ENCODE results near the gene TRMT112.
"Not testable (repeated sequence)": the region's sequence is repeated elsewhere in the genome, so short reads cannot be mapped to it uniquely, and the experiment has no call there.

The TRMT112 gene

DNA sequence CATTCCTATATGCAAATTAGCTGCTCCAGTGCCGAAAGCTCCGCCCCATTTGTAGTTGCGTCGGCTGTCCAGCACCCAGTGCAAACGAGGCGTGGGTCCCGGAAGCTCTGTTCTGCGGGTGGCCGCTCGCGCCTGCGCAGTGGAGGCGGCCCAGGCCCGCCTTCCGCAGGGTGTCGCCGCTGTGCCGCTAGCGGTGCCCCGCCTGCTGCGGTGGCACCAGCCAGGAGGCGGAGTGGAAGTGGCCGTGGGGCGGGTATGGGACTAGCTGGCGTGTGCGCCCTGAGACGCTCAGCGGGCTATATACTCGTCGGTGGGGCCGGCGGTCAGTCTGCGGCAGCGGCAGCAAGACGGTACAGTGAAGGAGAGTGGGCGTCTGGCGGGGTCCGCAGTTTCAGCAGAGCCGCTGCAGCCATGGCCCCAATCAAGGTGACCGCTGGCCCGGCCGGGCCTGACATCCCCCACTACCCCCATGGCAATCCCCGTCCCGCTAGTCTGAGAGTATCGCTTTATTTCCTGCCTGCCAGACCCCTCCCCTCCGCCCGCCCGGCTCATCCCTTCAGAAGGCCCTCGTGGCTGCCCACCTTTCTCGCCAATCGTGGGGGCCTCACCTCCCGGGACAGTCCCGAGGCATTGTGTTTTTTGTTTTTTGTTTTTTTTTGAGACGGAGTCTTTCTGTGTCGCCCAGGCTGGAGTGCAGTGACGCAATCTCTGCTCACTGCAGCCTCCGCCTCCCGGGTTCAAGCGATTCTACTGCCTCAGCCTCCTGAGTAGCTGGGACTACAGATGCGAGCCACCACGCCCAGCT lies 804 bp upstream of the TRMT112 start, which contains the start of gene PRDX5:
Gene PRDX5, plus strand, starts transcription at position 161 of the 805 bp plus-strand sequence. Its CDS starts 95 bp downstream, at position 256.
- peaks cover 18% of the 10 kb centered on the region for H3K4me1 ChIP-seq (ENCODE audit: insufficient read depth, low read length, severe bottlenecking)
- no peak within 1 kb of the TSS for H2AFZ ChIP-seq (ENCODE audit: low read length)
- peaks cover 37% of the 10 kb centered on the region; the same call in 1 of the 2 replicates for H3K36me3 ChIP-seq (ENCODE audit: insufficient read depth, low read length)
- peak within 1 kb of the TSS; percentile 73 for H3K4me2 ChIP-seq (ENCODE audit: low read length)
- H3K4me3 ChIP-seq (ENCODE audit: low read depth, low read length, poor library complexity, severe bottlenecking) = peak within 1 kb of the TSS; percentile 89
- peak within 1 kb of the TSS; percentile 94 for H3K27ac ChIP-seq (ENCODE audit: low read depth, low read length, poor library complexity, severe bottlenecking)
- no peaks in the 10 kb centered on the region for H3K79me2 ChIP-seq (ENCODE audit: insufficient read depth, low read length)
- H3K9me3 ChIP-seq (ENCODE audit: low read length) = no peaks in the 10 kb centered on the region
- H3F3A ChIP-seq (ENCODE audit: insufficient read depth, low read length) = no peaks in the 10 kb centered on the region
- peak within 1 kb of the TSS; percentile 91 for H3K9ac ChIP-seq (ENCODE audit: low read length)
- TF ChIP-seq, protein P1, sequence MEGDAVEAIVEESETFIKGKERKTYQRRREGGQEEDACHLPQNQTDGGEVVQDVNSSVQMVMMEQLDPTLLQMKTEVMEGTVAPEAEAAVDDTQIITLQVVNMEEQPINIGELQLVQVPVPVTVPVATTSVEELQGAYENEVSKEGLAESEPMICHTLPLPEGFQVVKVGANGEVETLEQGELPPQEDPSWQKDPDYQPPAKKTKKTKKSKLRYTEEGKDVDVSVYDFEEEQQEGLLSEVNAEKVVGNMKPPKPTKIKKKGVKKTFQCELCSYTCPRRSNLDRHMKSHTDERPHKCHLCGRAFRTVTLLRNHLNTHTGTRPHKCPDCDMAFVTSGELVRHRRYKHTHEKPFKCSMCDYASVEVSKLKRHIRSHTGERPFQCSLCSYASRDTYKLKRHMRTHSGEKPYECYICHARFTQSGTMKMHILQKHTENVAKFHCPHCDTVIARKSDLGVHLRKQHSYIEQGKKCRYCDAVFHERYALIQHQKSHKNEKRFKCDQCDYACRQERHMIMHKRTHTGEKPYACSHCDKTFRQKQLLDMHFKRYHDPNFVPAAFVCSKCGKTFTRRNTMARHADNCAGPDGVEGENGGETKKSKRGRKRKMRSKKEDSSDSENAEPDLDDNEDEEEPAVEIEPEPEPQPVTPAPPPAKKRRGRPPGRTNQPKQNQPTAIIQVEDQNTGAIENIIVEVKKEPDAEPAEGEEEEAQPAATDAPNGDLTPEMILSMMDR (IDR thresholded peaks at IDR 0.05; ENCODE audit: low read length) = peak; percentile 36; the same call in 1 of the 2 replicates
- TF ChIP-seq EZH2 (IDR thresholded peaks at IDR 0.05; ENCODE audit: borderline replicate concordance, low read length) = no peak
- no peaks in the 10 kb centered on the region for H4K20me1 ChIP-seq (ENCODE audit: insufficient read depth, low read length)
- no peaks in the 10 kb centered on the region for H3K9me2 ChIP-seq (ENCODE audit: low read depth, low read length)
- H3K27me3 ChIP-seq (ENCODE audit: insufficient read depth, low read length) = no peaks in the 10 kb centered on the region

DNA sequence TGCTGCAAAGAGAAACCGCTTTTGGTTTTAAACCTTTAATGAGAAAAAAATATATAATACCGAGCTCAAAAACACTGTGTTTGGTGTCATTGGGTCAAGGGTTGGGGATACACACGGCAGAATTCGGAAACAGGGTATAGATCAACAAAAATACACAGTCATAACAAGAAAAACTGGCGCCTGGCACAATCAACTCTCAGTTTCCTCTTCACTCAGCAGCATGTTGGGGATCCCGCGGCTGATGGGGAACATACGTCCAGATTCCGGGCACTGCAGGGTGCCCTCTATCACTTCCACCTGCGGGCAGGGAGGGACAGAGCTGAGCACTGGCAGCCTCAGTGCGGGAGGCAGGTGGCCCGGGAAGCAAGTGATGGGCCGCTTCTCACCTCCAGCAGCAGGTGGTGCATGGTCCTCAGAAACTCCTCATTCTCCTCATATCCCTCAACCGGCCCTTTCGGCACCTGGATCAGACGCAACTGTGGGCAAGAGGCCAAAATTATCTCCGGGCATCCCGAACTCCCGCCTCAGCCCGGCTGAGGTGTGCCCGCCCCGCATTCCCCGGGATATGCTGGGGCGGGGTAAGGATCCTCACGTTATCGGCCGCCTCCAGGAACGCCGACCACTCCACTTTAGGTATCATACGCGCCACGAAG lies 561 bp downstream of the TRMT112 start:
- Histone ChIP-seq H3K4me3 (ENCODE audit: low read depth, low read length, poor library complexity, severe bottlenecking) (peak overlapping the region; percentile 89), H3K4me1 (ENCODE audit: insufficient read depth, low read length, severe bottlenecking) (peaks cover 18% of the 10 kb centered on the region), H3K27me3 (ENCODE audit: insufficient read depth, low read length) (no peaks in the 10 kb centered on the region), H3K4me2 (ENCODE audit: low read length) (peak overlapping the region; percentile 73), H3K79me2 (ENCODE audit: insufficient read depth, low read length) (no peaks in the 10 kb centered on the region), H3F3A (ENCODE audit: insufficient read depth, low read length) (no peaks in the 10 kb centered on the region), H3K36me3 (ENCODE audit: insufficient read depth, low read length) (peaks cover 47% of the 10 kb centered on the region; the same call in 1 of the 2 replicates), H3K9me3 (ENCODE audit: low read length) (no peaks in the 10 kb centered on the region), H3K9ac (ENCODE audit: low read length) (peak overlapping the region; percentile 91), H3K9me2 (ENCODE audit: low read depth, low read length) (no peaks in the 10 kb centered on the region), H4K20me1 (ENCODE audit: insufficient read depth, low read length) (no peaks in the 10 kb centered on the region), H3K27ac (ENCODE audit: low read depth, low read length, poor library complexity, severe bottlenecking) (peak overlapping the region; percentile 94), H2AFZ (ENCODE audit: low read length) (no peak overlapping the region)
- TF ChIP-seq, protein P1 (IDR thresholded peaks at IDR 0.05; ENCODE audit: low read length) = peak; percentile 28; the same call in 1 of the 2 replicates
- TF ChIP-seq EZH2 (IDR thresholded peaks at IDR 0.05; ENCODE audit: borderline replicate concordance, low read length) = no peak

DNA sequence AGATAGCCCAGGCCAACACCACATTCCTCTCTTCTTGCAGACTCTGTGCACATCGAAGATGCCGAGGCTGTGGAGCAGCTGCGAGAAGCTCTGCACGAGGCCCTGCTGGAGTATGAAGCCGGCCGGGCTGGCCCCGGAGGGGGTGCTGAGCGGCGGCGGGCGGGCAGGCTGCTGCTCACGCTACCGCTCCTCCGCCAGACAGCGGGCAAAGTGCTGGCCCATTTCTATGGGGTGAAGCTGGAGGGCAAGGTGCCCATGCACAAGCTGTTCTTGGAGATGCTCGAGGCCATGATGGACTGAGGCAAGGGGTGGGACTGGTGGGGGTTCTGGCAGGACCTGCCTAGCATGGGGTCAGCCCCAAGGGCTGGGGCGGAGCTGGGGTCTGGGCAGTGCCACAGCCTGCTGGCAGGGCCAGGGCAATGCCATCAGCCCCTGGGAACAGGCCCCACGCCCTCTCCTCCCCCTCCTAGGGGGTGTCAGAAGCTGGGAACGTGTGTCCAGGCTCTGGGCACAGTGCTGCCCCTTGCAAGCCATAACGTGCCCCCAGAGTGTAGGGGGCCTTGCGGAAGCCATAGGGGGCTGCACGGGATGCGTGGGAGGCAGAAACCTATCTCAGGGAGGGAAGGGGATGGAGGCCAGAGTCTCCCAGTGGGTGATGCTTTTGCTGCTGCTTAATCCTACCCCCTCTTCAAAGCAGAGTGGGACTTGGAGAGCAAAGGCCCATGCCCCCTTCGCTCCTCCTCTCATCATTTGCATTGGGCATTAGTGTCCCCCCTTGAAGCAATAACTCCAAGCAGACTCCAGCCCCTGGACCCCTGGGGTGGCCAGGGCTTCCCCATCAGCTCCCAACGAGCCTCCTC lies 1.5 kb downstream of the TRMT112 start:
- Histone ChIP-seq H3K36me3 (ENCODE audit: insufficient read depth, low read length) (peaks cover 41% of the 10 kb centered on the region; the same call in 1 of the 2 replicates), H3K4me1 (ENCODE audit: insufficient read depth, low read length, severe bottlenecking) (peaks cover 18% of the 10 kb centered on the region), H3K9ac (ENCODE audit: low read length) (peak overlapping the region; percentile 91), H3K4me3 (ENCODE audit: low read depth, low read length, poor library complexity, severe bottlenecking) (peak overlapping the region; percentile 89), H3K4me2 (ENCODE audit: low read length) (peak overlapping the region; percentile 73), H3K27ac (ENCODE audit: low read depth, low read length, poor library complexity, severe bottlenecking) (peak overlapping the region; percentile 94)
- H3F3A ChIP-seq (ENCODE audit: insufficient read depth, low read length); H3K9me2 ChIP-seq (ENCODE audit: low read depth, low read length); H3K9me3 ChIP-seq (ENCODE audit: low read length); H3K27me3 ChIP-seq (ENCODE audit: insufficient read depth, low read length); H3K79me2 ChIP-seq (ENCODE audit: insufficient read depth, low read length); H4K20me1 ChIP-seq (ENCODE audit: insufficient read depth, low read length); H2AFZ ChIP-seq (ENCODE audit: low read length): not testable (repeated sequence)
